NB4 (cell line): ENCODE results near the gene MRPL12.
A peak's percentile ranks its signal among the peaks of the same experiment; 100 is the strongest.

ENCODE experiments used
- DNase-seq: peaks from one replicate; pipeline ENCODE4 v3.0.0; 2010; ENCODE audit warnings: low read depth
- H3K4me3 ChIP-seq: one replicate; pipeline ENCODE4 v1.5.1; 2011; ENCODE audit warnings: mild to moderate bottlenecking, low read depth, low read length, moderate library complexity
- MYC ChIP-seq: IDR thresholded peaks from 2 replicates; pipeline ENCODE4 v1.6.1; 2011; ENCODE audit warnings: low read depth, low read length
- POLR2A ChIP-seq: IDR thresholded peaks from 2 replicates; pipeline ENCODE4 v1.6.1; 2011; ENCODE audit warnings: mild to moderate bottlenecking; ENCODE audit not compliant: insufficient read length; ENCODE audit errors: extremely low read depth
- TF ChIP-seq, protein P1 (sequence below): IDR thresholded peaks from one replicate; pipeline ENCODE4 v1.5.1; 2012; ENCODE audit warnings: low read depth, low read length
- TF ChIP-seq, protein P2 (sequence below): IDR thresholded peaks from 2 replicates; pipeline ENCODE4 v1.6.1; 2011; ENCODE audit warnings: low read depth, low read length

MRPL12 gene

DNA sequence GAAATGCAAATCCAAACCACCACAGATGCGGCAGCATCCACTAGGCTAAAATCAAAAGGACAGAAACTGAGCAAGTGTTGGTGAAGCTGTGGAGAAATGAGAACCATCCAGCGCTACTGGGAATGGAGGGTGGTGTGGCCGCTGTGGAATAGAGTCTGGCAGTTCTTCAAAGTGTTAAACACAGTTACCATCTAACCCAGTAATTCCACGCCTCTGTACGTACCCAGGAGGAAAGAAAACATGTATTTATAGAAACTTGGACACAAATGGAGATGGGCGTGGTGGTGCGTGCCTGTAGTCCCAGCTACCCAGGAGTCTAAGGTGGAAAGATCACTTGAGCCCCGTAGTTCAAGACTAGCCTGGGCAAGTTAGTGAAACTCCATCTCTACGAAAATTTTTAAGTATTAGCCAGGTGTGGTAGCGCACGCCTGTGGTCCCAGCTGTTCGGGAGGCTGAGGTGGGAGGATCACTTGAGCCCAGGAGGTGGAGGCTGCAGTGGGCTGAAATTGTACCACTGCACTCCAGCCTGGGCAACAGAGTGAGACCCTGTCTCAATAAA is 20.6 kb downstream of the MRPL12 start:
- no peak for DNase-seq
- no peak for TF ChIP-seq POLR2A
- TF ChIP-seq, protein P1, sequence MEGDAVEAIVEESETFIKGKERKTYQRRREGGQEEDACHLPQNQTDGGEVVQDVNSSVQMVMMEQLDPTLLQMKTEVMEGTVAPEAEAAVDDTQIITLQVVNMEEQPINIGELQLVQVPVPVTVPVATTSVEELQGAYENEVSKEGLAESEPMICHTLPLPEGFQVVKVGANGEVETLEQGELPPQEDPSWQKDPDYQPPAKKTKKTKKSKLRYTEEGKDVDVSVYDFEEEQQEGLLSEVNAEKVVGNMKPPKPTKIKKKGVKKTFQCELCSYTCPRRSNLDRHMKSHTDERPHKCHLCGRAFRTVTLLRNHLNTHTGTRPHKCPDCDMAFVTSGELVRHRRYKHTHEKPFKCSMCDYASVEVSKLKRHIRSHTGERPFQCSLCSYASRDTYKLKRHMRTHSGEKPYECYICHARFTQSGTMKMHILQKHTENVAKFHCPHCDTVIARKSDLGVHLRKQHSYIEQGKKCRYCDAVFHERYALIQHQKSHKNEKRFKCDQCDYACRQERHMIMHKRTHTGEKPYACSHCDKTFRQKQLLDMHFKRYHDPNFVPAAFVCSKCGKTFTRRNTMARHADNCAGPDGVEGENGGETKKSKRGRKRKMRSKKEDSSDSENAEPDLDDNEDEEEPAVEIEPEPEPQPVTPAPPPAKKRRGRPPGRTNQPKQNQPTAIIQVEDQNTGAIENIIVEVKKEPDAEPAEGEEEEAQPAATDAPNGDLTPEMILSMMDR, result no peak
- H3K4me3 ChIP-seq, result no peak overlapping the region

DNA sequence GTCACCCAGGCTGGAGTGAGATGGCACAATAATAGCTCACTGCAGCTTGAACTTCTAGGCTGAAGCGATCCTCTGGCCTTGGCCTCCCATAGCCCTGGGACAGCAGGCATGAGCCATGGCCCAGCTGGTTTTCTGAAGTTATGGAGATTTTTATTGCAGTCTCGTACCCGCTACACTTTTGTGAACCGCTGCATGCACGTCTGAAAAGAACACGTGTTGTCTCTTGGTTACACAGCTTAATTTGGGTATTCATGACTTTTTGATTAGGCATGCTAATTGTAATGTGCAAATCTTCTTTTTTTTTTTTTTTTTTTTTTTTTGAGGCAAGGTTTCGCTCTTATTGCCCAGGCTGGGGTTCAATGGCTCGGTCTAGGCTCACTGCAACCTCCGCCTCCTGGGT is 22.3 kb downstream of the MRPL12 start:
- TF ChIP-seq, protein P2, sequence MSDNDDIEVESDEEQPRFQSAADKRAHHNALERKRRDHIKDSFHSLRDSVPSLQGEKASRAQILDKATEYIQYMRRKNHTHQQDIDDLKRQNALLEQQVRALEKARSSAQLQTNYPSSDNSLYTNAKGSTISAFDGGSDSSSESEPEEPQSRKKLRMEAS, result no peak
- no peak overlapping the region for H3K4me3 ChIP-seq
- DNase-seq, result no peak

DNA sequence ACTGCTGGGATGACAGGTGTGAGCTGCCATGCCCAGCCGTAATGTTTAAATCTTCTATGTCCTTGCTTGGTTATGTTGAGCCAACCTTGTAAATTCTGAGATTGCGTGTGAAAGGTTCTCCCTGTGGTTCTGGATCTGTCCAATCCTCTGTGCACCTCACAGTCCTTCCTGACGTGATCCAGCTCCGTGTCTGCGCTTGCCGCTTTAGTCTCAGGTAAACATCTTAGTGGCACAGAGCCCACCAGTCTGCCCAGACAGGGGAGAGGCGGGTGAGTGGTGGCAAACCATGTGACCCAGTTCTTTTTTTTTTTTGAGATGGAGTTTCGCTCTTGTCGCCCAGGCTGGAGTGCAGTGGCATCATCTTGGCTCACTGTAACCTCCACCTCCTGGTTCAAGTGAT is 22.8 kb downstream of the MRPL12 start:
- no peak for DNase-seq
- H3K4me3 ChIP-seq, result no peak overlapping the region
- TF ChIP-seq MYC, result no peak
- TF ChIP-seq, protein P2, result no peak
- no peak for TF ChIP-seq POLR2A
- TF ChIP-seq, protein P1, result no peak

DNA sequence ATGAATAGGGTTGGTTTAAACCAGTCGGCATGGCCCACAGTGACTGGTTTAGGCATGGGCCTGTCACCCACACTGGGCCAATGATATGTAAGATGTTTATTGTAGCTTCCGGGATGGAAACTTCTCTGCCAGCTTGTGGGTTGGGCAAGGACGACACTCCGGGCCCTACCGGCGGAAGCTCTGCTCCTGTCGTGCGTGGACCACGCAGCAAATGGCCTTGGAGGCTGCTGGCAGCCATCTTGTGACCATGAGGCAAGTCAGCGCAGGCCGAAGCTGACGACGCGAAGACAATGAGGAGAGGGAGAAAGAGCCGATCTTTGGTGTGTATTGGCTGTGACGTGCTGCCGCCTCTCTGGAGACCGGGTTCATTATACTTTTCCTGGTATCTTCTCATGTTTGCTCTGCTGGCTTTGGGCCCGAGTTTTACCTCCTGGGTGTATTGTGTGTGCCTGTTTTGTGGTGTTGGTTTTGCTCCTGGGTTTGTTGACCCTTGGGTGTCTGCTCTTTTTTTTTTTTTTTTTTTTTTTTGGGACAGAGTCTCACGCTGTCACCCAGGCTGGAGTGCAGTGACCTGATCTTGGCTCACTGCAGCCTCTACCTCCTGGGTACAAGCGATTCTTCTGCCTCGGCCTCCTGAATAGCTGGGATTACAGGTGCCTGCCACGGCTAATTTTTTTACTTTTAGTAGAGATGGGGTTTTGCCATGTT is 24.3 kb downstream of the MRPL12 start:
- DNase-seq, result no peak
- no peak overlapping the region for H3K4me3 ChIP-seq
- TF ChIP-seq POLR2A, result no peak
- TF ChIP-seq MYC, result no peak
- TF ChIP-seq, protein P1, result no peak
- TF ChIP-seq, protein P2, result no peak

DNA sequence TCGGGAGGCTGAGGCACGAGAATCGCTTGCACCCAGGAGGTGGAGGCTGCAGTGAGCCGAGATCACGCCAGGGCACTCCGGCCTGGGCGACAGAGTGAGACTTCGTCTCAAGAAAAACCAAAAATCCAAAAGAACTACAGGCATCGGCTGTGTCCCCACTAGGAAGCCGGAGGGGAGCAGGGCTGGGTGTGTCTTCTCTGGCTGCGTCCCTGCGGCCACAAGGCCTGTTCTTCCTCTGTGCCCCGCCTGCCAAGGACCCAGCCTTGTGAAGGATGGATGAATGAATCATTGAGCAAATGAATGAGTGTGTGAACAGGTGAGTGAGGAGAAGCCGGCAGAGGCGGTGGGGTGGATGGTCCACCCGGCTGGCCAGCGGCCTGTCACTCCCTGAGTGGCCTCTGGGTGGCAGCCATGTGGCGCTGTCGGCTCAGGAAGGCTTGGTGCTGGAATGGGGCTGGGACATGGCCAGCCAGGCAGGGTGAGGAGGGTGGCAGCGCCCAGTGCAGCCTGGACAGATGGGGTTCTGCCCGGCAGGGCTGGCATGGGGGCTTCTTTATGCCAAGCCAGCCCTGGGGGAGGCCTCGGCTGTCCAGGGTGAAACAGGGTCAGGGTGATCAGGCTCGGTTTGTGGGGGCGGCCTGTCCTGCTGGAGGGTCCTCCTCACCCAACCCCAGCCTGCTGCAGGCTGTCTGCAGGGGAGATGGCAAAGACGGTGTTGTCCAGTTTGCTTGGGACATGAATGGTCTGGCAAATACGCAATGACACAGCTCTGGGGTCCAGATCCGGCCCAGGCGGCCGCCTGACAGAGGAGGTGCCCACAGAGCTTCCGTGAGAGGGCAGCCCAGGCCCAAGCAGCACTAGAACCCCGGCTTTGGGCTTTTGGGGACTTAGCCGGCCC is 30.6 kb downstream of the MRPL12 start:
- H3K4me3 ChIP-seq, result no peak overlapping the region
- peak; percentile 80 for DNase-seq
- TF ChIP-seq, protein P1, result peak; percentile 83
- TF ChIP-seq POLR2A, result no peak
- TF ChIP-seq, protein P2, result peak; percentile 81
- peak; percentile 71 for TF ChIP-seq MYC
